Naive thymus-derived CD8-positive, alpha-beta T cell (primary cell): ENCODE results near the gene MX2. TPM values are rescaled to one million over a fixed set of nuclear protein-coding genes. Genes with fewer than 3 reads are reported as not detected.

Experiments
- ATAC-seq, 2 donors: fragments of 150-1000 bp; cut with Tn5 transposase in 1 of 2; sonication (Bioruptor Pico), chemical (Tn5 transposase) in 1 of 2; 1 replicate in 1 of 2; 2 replicates in 1 of 2; pipeline ENCODE4 v1.10.0; 2021; ENCODE audit warnings: mild to moderate bottlenecking in 2 of 2, moderate library complexity in 2 of 2
- POLR2A ChIA-PET: fragments of 350-600 bp; sonication (Branson Sonifier 250); formaldehyde crosslinking; loops from one replicate; lab custom pipeline; 2021; ENCODE audit warnings: antibody characterized with exemption; lab: Charles Lee
- DNase-seq, 10 donors: peaks; one replicate each; pipeline versions ENCODE4 v3.0.0 to v3.0.0-alpha.2; 2020 to 2022
- H3K27ac Mint-ChIP-seq, 10 donors: one replicate each; pipeline ENCODE4 v1.8.0; 2020 to 2022; ENCODE audit warnings: mild to moderate bottlenecking in 10 of 10, mixed read lengths in 10 of 10, moderate library complexity in 4 of 10, inconsistent platforms in 1 of 10
- H3K27me3 Mint-ChIP-seq, 5 donors: one replicate each; pipeline ENCODE4 v1.8.0; 2021 to 2022; ENCODE audit warnings: mixed read lengths in 5 of 5
- H3K36me3 Mint-ChIP-seq, 3 donors: one replicate each; pipeline ENCODE4 v1.8.0; 2020 to 2022; ENCODE audit warnings: mixed read lengths in 3 of 3, mild to moderate bottlenecking in 2 of 3, inconsistent platforms in 1 of 3
- H3K4me1 Mint-ChIP-seq, 4 donors: one replicate each; pipeline ENCODE4 v1.8.0; 2021 to 2022; ENCODE audit warnings: mixed read lengths in 4 of 4
- H3K4me3 Mint-ChIP-seq, 10 donors: one replicate each; pipeline ENCODE4 v1.8.0; 2020 to 2022; ENCODE audit warnings: mild to moderate bottlenecking in 10 of 10, mixed read lengths in 10 of 10, moderate library complexity in 6 of 10, inconsistent platforms in 1 of 10
- H3K9me3 Mint-ChIP-seq, 9 donors: one replicate each; pipeline ENCODE4 v1.8.0; 2020 to 2022; ENCODE audit warnings: mixed read lengths in 9 of 9, mild to moderate bottlenecking in 3 of 9, inconsistent platforms in 1 of 9, moderate library complexity in 1 of 9
- polyA plus RNA-seq, 3 donors: library from polyadenylated mRNA; unstranded; fragments of 300-500 nt; fragmentation: Illumina TruSeq; gene quantifications; one replicate each; pipeline ENCODE4 v1.2.3, GENCODE V29; 2021
- total RNA-seq, 8 experiments: library from RNA in 2 of 8; stranded (reverse) in 2 of 8; gene quantifications; one replicate each; pipeline ENCODE4 v1.2.3 and lab custom pipeline; 2021 to 2026

Gene MX2
- total and polyA plus RNA-seq, 5 experiments from 2014 or later = 27.8 to 125 (median 49.6) TPM

GRCh38 chr21:41426676-41427404 lies 65.0 kb downstream of the MX2 start:
- Mint-ChIP-seq H3K4me1 (peaks cover 14 to 85% (median 40%) of the 10 kb centered on the region in 4 donors), H3K27ac (peak overlapping the region; percentile 91 to 99 (median 96)), H3K4me3 (peak overlapping the region; percentile 93 to 98 (median 96)), H3K9me3 (no peaks in the 10 kb centered on the region), H3K27me3 (no peaks in the 10 kb centered on the region), H3K36me3 (peaks cover 4 to 33% (median 20%) of the 10 kb centered on the region in 3 donors)
- peak in 1 of 2 donors; percentile 13 for ATAC-seq
- POLR2A ChIA-PET = interaction anchor here (0.7 to 6.7 kb wide), 4 partner anchors 58 to 144 kb away, joined by 3 to 61 read pairs (median 4); no protein-coding TSS in a partner anchor
- peak in 6 of 10 donors; percentile 6 to 26 (median 11) for DNase-seq

- H3K27ac Mint-ChIP-seq = peak overlapping the region; percentile 60 to 99 (median 96)
- POLR2A ChIA-PET = interaction anchor here (1.2 to 6.7 kb wide), 2 partner anchors 59 to 64 kb away, joined by 4 to 61 read pairs; no protein-coding TSS in a partner anchor
- H3K4me3 Mint-ChIP-seq = peak overlapping the region; percentile 93 to 98 (median 96)
- no peaks in the 10 kb centered on the region for H3K9me3 Mint-ChIP-seq
- no peak for ATAC-seq
- no peaks in the 10 kb centered on the region for H3K27me3 Mint-ChIP-seq
- peaks cover 9 to 40% (median 26%) of the 10 kb centered on the region in 3 donors for H3K36me3 Mint-ChIP-seq
- H3K4me1 Mint-ChIP-seq = peaks cover 12 to 86% (median 41%) of the 10 kb centered on the region in 4 donors
- no peak for DNase-seq
These were observed 65.7 kb downstream of the MX2 start for GRCh38 chr21:41427556-41427955.

GRCh38 chr21:41428311-41428710 lies 66.5 kb downstream of the MX2 start:
- peak overlapping the region in 9 of 10 donors; percentile 74 to 99 (median 96) for H3K27ac Mint-ChIP-seq
- no peaks in the 10 kb centered on the region for H3K9me3 Mint-ChIP-seq
- H3K27me3 Mint-ChIP-seq = no peaks in the 10 kb centered on the region
- H3K4me1 Mint-ChIP-seq = peaks cover 11 to 85% (median 47%) of the 10 kb centered on the region in 4 donors
- ATAC-seq (no peak), DNase-seq (no peak)
- peaks cover 16 to 48% (median 34%) of the 10 kb centered on the region in 3 donors for H3K36me3 Mint-ChIP-seq
- POLR2A ChIA-PET = interaction anchor here (6.7 kb wide), 1 partner anchor 59 kb away, joined by 61 read pairs; no protein-coding TSS in a partner anchor
- H3K4me3 Mint-ChIP-seq = peak overlapping the region; percentile 43 to 98 (median 96)

GRCh38 chr21:41428847-41429246 lies 67.0 kb downstream of the MX2 start:
- POLR2A ChIA-PET = interaction anchor here (6.7 kb wide), 1 partner anchor 60 kb away, joined by 61 read pairs; no protein-coding TSS in a partner anchor
- Mint-ChIP-seq H3K27me3 (no peaks in the 10 kb centered on the region), H3K4me1 (peaks cover 10 to 83% (median 44%) of the 10 kb centered on the region in 4 donors), H3K4me3 (peak overlapping the region in 5 of 10 donors; percentile 19 to 98 (median 96)), H3K27ac (peak overlapping the region in 4 of 10 donors; percentile 47 to 99 (median 96)), H3K36me3 (peaks cover 19 to 53% (median 39%) of the 10 kb centered on the region in 3 donors), H3K9me3 (no peaks in the 10 kb centered on the region)
- ATAC-seq (no peak), DNase-seq (no peak)

- no peaks in the 10 kb centered on the region for H3K27me3 Mint-ChIP-seq
- DNase-seq (no peak), ATAC-seq (no peak)
- peaks cover 0 to 4% (median 0%) of the 10 kb centered on the region in 9 donors for H3K9me3 Mint-ChIP-seq
- peak overlapping the region in 2 of 10 donors; percentile 40 to 96 for H3K27ac Mint-ChIP-seq
- peaks cover 10 to 81% (median 44%) of the 10 kb centered on the region in 4 donors for H3K4me1 Mint-ChIP-seq
- POLR2A ChIA-PET = no interaction called here
- H3K4me3 Mint-ChIP-seq = peak overlapping the region in 1 of 10 donors; percentile 14
- peaks cover 21 to 57% (median 44%) of the 10 kb centered on the region in 3 donors for H3K36me3 Mint-ChIP-seq
These were observed 67.5 kb downstream of the MX2 start for GRCh38 chr21:41429305-41429704.

- no peak for ATAC-seq
- Mint-ChIP-seq H3K4me3 (peak overlapping the region in 1 of 10 donors; percentile 51), H3K9me3 (peaks cover 0 to 11% (median 4%) of the 10 kb centered on the region in 9 donors), H3K27me3 (no peaks in the 10 kb centered on the region), H3K4me1 (peaks cover 10 to 78% (median 43%) of the 10 kb centered on the region in 4 donors), H3K27ac (peak overlapping the region in 5 of 10 donors; percentile 11 to 81 (median 55)), H3K36me3 (peaks cover 28 to 64% (median 51%) of the 10 kb centered on the region in 3 donors)
- POLR2A ChIA-PET = no interaction called here
- DNase-seq = no peak
These were observed 68.2 kb downstream of the MX2 start for GRCh38 chr21:41429925-41430491.

- ATAC-seq = no peak
- POLR2A ChIA-PET = interaction anchor here (0.5 to 1.1 kb wide), 2 partner anchors 59 to 123 kb away, joined by 4 read pairs; no protein-coding TSS in a partner anchor
- Mint-ChIP-seq H3K4me1 (peaks cover 5 to 68% (median 31%) of the 10 kb centered on the region in 4 donors), H3K27ac (peak overlapping the region in 4 of 10 donors; percentile 48 to 66 (median 54)), H3K27me3 (no peaks in the 10 kb centered on the region), H3K36me3 (peaks cover 40 to 84% (median 70%) of the 10 kb centered on the region in 3 donors), H3K9me3 (peaks cover 0 to 15% (median 6%) of the 10 kb centered on the region in 9 donors), H3K4me3 (peak overlapping the region in 1 of 10 donors; percentile 28)
- DNase-seq = no peak
These were observed 70.1 kb downstream of the MX2 start for GRCh38 chr21:41431788-41432548.

GRCh38 chr21:41432562-41433460 lies 71.0 kb downstream of the MX2 start:
- no peak for DNase-seq
- Mint-ChIP-seq H3K27me3 (no peaks in the 10 kb centered on the region), H3K36me3 (peaks cover 40 to 92% (median 71%) of the 10 kb centered on the region in 3 donors), H3K9me3 (peaks cover 0 to 15% (median 6%) of the 10 kb centered on the region in 9 donors), H3K4me3 (peak overlapping the region in 1 of 10 donors; percentile 10), H3K4me1 (peaks cover 5 to 63% (median 23%) of the 10 kb centered on the region in 4 donors), H3K27ac (no peak overlapping the region)
- POLR2A ChIA-PET = interaction anchor here (0.5 kb wide), 1 partner anchor 124 kb away, joined by 4 read pairs; no protein-coding TSS in a partner anchor
- ATAC-seq = no peak

GRCh38 chr21:41433566-41433965 lies 71.7 kb downstream of the MX2 start:
- peaks cover 0 to 15% (median 6%) of the 10 kb centered on the region in 9 donors for H3K9me3 Mint-ChIP-seq
- ATAC-seq = no peak
- H3K4me3 Mint-ChIP-seq = no peak overlapping the region
- POLR2A ChIA-PET = no interaction called here
- H3K4me1 Mint-ChIP-seq = peaks cover 3 to 57% (median 18%) of the 10 kb centered on the region in 4 donors
- no peak for DNase-seq
- no peak overlapping the region for H3K27ac Mint-ChIP-seq
- no peaks in the 10 kb centered on the region for H3K27me3 Mint-ChIP-seq
- H3K36me3 Mint-ChIP-seq = peaks cover 40 to 93% (median 73%) of the 10 kb centered on the region in 3 donors

- peak overlapping the region in 1 of 10 donors; percentile 24 for H3K27ac Mint-ChIP-seq
- POLR2A ChIA-PET = no interaction called here
- H3K36me3 Mint-ChIP-seq = peaks cover 36 to 95% (median 77%) of the 10 kb centered on the region in 3 donors
- H3K9me3 Mint-ChIP-seq = peaks cover 0 to 15% (median 6%) of the 10 kb centered on the region in 9 donors
- peaks cover 0 to 37% (median 12%) of the 10 kb centered on the region in 4 donors for H3K4me1 Mint-ChIP-seq
- no peak for ATAC-seq
- DNase-seq = no peak
- no peaks in the 10 kb centered on the region for H3K27me3 Mint-ChIP-seq
- H3K4me3 Mint-ChIP-seq = no peak overlapping the region
These were observed 73.9 kb downstream of the MX2 start for GRCh38 chr21:41435706-41436105.

- H3K27me3 Mint-ChIP-seq = no peaks in the 10 kb centered on the region
- H3K36me3 Mint-ChIP-seq = peaks cover 29 to 95% (median 66%) of the 10 kb centered on the region in 3 donors
- POLR2A ChIA-PET = no interaction called here
- ATAC-seq (no peak), DNase-seq (no peak)
- H3K27ac Mint-ChIP-seq = peak overlapping the region in 2 of 10 donors; percentile 41 to 51
- H3K4me3 Mint-ChIP-seq = no peak overlapping the region
- H3K9me3 Mint-ChIP-seq = peaks cover 0 to 15% (median 6%) of the 10 kb centered on the region in 9 donors
- H3K4me1 Mint-ChIP-seq = peaks cover 0 to 20% (median 8%) of the 10 kb centered on the region in 4 donors
These were observed 75.9 kb downstream of the MX2 start for GRCh38 chr21:41437729-41438128.
